RWPE2 (cell line): ENCODE measurements around the gene SLC48A1.

Source experiments
- ATAC-seq: fragments of 200-7000 bp; cut with Tn5 transposase; 3 replicates; pipeline ENCODE4 v1.9.1; 2021; ENCODE audit warnings: low read depth
- DNase-seq: peaks from one replicate; pipeline ENCODE4 v3.0.0-alpha.2; 2020; ENCODE audit warnings: low spot score
- H3K27ac ChIP-seq: fragments of 450-650 bp; 2 replicates; pipeline ENCODE4 v1.5.1; 2017; ENCODE audit warnings: mild to moderate bottlenecking; ENCODE audit not compliant: poor library complexity, severe bottlenecking
- H3K27me3 ChIP-seq: fragments of 250-450 bp; sonication (Bioruptor Pico); 2 replicates; pipeline ENCODE4 v1.5.1; 2021; ENCODE audit warnings: mild to moderate bottlenecking, moderate library complexity; ENCODE audit not compliant: insufficient read depth, poor library complexity, severe bottlenecking
- H3K36me3 ChIP-seq: fragments of 250-450 bp; sonication (Bioruptor Pico); 2 replicates; pipeline ENCODE4 v1.5.1; 2020; ENCODE audit warnings: low read depth, mild to moderate bottlenecking, moderate library complexity
- H3K4me1 ChIP-seq: fragments of 250-450 bp; sonication (Bioruptor Pico); 2 replicates; pipeline ENCODE4 v1.5.1; 2021; ENCODE audit warnings: mild to moderate bottlenecking, moderate library complexity; ENCODE audit not compliant: insufficient read depth, poor library complexity, severe bottlenecking
- H3K4me3 ChIP-seq: fragments of 250-450 bp; sonication (Bioruptor Pico); 2 replicates; pipeline ENCODE4 v1.5.1; 2021; ENCODE audit warnings: mild to moderate bottlenecking, moderate library complexity; ENCODE audit not compliant: severe bottlenecking
- H3K9me3 ChIP-seq: fragments of 250-450 bp; sonication (Bioruptor Pico); 2 replicates; pipeline ENCODE4 v1.5.1; 2021; ENCODE audit warnings: mild to moderate bottlenecking, moderate library complexity; ENCODE audit not compliant: severe bottlenecking
- CTCF ChIP-seq: fragments of 450-650 bp; IDR thresholded peaks from one replicate; pipeline ENCODE4 v1.5.1; 2017; ENCODE audit warnings: mild to moderate bottlenecking, moderate library complexity; ENCODE audit not compliant: poor library complexity, severe bottlenecking

SLC48A1 gene

GRCh38 chr12:47797441-47797840, 24.4 kb downstream of the SLC48A1 start:
- Histone ChIP-seq H3K4me3 (no peak overlapping the region), H3K27ac (no peak overlapping the region), H3K9me3 (no peaks in the 10 kb centered on the region), H3K27me3 (no peaks in the 10 kb centered on the region), H3K36me3 (peaks cover 63% of the 10 kb centered on the region), H3K4me1 (no peaks in the 10 kb centered on the region)
- peak; percentile 15 for TF ChIP-seq CTCF
- ATAC-seq (peak; percentile 37; the same call in 1 of the 3 replicates), DNase-seq (no peak)

GRCh38 chr12:47798382-47798948, 25.4 kb downstream of the SLC48A1 start:
- Histone ChIP-seq H3K27ac (no peak overlapping the region), H3K9me3 (no peaks in the 10 kb centered on the region), H3K27me3 (no peaks in the 10 kb centered on the region), H3K4me1 (no peaks in the 10 kb centered on the region), H3K4me3 (no peak overlapping the region), H3K36me3 (peaks cover 57% of the 10 kb centered on the region)
- DNase-seq (no peak), ATAC-seq (no peak)
- TF ChIP-seq CTCF, result no peak

- Histone ChIP-seq H3K4me1 (no peaks in the 10 kb centered on the region), H3K27me3 (no peaks in the 10 kb centered on the region), H3K36me3 (peaks cover 54% of the 10 kb centered on the region), H3K4me3 (no peak overlapping the region), H3K27ac (no peak overlapping the region), H3K9me3 (no peaks in the 10 kb centered on the region)
- DNase-seq (no peak), ATAC-seq (no peak)
- TF ChIP-seq CTCF, result no peak
These were observed 26.4 kb downstream of the SLC48A1 start for GRCh38 chr12:47799357-47799955.

- ATAC-seq (no peak), DNase-seq (no peak)
- Histone ChIP-seq H3K4me3 (no peak overlapping the region), H3K27ac (no peak overlapping the region), H3K9me3 (no peaks in the 10 kb centered on the region), H3K4me1 (no peaks in the 10 kb centered on the region), H3K36me3 (peaks cover 50% of the 10 kb centered on the region), H3K27me3 (no peaks in the 10 kb centered on the region)
- no peak for TF ChIP-seq CTCF
These were observed 27.5 kb downstream of the SLC48A1 start for GRCh38 chr12:47800582-47800981.

GRCh38 chr12:47801170-47801903, 28.3 kb downstream of the SLC48A1 start:
- DNase-seq (no peak), ATAC-seq (0 out of 3 replicates have a peak, but pooled peaks have one; percentile 10)
- H3K4me3 ChIP-seq, result no peak overlapping the region
- H3K4me1 ChIP-seq, result no peaks in the 10 kb centered on the region
- no peak overlapping the region for H3K27ac ChIP-seq
- no peaks in the 10 kb centered on the region for H3K9me3 ChIP-seq
- no peaks in the 10 kb centered on the region for H3K27me3 ChIP-seq
- H3K36me3 ChIP-seq, result peaks cover 52% of the 10 kb centered on the region
- TF ChIP-seq CTCF, result no peak
